ENCODE results near the gene CAPN13. TPM values are rescaled to one million over a fixed set of nuclear protein-coding genes. Genes with fewer than 3 reads are reported as not detected.

Gene CAPN13
- total RNA-seq, 4 donors from 2014 or later, result not detected

DNA sequence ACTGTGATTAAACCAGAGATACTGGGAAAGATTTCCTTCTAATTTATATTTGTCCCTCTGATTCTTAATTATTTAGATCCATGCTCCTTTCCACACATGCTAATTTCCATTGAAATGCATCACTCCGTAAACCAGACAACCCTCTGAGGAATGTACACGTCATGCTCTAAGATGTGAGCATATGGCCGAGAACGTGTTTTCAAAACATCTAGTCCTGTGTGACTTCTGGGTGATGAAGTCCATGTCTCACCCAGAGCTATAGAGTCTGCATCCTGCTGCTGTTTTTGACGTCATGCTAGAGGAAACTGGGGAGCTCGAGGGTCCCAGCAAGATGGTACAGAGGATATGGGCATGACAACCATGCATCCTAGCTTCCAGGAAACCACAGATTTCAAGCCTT is 53.6 kb downstream of the CAPN13 start:
- TF ChIP-seq, protein P1, sequence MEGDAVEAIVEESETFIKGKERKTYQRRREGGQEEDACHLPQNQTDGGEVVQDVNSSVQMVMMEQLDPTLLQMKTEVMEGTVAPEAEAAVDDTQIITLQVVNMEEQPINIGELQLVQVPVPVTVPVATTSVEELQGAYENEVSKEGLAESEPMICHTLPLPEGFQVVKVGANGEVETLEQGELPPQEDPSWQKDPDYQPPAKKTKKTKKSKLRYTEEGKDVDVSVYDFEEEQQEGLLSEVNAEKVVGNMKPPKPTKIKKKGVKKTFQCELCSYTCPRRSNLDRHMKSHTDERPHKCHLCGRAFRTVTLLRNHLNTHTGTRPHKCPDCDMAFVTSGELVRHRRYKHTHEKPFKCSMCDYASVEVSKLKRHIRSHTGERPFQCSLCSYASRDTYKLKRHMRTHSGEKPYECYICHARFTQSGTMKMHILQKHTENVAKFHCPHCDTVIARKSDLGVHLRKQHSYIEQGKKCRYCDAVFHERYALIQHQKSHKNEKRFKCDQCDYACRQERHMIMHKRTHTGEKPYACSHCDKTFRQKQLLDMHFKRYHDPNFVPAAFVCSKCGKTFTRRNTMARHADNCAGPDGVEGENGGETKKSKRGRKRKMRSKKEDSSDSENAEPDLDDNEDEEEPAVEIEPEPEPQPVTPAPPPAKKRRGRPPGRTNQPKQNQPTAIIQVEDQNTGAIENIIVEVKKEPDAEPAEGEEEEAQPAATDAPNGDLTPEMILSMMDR (IDR thresholded peaks at IDR 0.05; ENCODE audit: low read depth), result no peak

DNA sequence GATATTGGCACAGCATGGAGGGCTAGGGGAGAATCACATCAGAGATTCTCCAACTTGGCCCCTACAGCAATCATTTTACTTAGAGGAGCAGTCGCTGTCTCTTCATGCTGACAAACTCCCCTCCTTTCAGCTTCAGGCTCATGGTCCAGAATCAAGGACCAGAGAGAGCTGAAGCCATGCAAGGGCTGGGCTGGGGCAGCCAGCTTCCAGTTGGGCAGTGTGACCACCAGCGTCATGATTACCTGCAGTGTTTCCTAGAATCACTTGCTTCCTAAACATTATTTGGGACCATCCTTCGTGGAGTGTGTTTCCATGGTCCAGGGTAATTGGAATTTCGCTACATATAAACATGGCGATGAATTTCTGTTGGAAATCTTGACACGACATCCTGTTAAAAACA is 54.4 kb downstream of the CAPN13 start:
- TF ChIP-seq, protein P1 (IDR thresholded peaks at IDR 0.05; ENCODE audit: low read depth), result no peak

DNA sequence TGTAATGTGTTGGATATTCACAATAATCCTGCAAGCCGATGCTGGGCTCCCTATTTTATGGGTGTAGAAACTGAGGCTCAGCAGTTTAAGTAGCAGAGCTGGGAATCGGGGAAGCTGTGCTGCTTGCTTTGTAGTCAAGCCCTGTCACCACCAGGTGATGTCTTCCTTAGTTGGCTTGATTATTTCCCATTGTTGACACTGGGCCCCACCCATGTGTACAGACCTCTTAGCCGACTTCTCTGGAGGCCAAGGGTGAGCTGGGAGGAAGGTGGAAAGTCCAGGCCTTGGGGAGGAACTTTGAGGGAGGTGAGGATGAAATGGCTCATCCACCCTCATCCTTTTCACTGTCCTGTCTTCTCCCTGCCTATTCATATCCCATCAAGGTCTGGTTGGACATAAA is 60.0 kb downstream of the CAPN13 start:
- TF ChIP-seq, protein P1 (IDR thresholded peaks at IDR 0.05; ENCODE audit: low read depth), result no peak

DNA sequence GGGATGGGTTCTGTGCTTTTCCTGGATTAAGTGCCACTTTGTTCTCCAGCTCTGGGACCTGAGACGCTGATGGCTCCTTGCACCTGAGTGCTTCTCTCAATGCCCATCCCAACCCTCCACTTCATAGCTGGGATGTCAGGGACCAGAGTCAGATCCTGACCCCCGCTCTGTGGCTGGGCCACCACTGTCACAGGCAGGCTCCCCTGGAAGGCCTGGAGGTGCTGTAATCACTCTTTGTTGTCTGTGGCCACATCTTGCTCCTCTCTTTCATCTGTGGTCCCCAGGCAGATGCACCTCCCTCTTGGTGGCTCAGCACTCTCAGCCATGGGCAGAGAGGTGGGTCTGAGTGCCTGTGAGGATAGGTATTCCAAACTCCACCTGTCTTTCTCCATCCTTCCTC is 62.4 kb downstream of the CAPN13 start:
- TF ChIP-seq, protein P1 (IDR thresholded peaks at IDR 0.05; ENCODE audit: low read depth), result no peak

DNA sequence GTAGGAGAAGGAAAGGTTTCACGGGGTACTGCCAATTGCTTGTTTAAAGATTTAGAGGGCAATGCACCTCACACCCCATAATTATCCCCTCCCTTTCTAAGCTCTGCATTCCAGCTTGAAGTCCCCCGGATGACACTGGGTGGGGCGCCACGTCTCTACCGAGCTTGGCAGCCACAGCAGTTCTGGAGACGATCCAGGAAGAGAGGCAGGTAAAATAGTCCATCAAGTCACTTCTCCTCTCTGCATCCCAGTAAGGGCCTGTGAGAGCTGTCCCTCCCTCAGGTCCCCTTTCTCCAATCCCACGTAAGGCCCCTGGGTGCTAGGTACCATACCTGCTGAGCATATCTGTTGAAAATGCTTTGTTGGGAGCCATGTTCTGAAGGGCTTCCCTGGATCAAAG is 65.7 kb downstream of the CAPN13 start:
- TF ChIP-seq, protein P1 (IDR thresholded peaks at IDR 0.05; ENCODE audit: low read depth), result no peak

DNA sequence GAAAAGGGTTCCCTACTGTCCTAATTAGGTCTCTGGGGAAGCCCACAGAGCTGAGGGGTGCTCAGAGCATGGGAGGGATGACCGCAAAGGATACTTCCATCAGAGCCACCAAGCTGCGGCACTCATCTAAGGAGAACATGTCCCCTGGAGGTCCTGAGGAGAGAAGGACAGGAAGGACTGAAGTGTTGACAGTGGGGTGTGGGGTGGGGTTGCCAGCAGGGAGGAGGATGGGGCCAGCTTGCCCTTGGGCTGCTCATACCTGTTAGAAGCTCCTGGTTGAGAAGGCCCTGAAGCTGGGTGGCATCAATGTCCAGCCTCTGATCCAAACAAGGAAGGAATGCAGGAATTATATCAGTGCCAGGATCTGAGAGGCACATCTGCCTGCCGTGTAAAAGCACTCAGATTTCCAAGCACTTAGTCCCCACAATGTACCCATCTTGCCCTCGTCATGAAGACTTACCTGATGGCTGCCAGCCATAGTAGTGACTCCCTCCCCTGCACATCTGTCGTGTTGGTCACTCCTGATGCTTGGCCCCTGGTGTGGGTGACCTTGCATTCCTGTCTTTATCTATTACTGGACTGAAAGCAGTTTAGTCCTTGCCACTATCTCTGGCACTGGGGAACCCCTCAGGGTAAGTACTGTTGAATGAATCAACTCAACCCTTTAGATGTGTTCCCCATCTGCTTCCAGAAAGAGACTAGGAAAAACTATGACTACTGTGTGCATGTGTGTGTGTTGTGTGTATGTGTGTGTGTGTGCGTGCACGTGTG is 68.9 kb downstream of the CAPN13 start:
- TF ChIP-seq, protein P1 (IDR thresholded peaks at IDR 0.05; ENCODE audit: low read depth), result no peak

GRCh38 chr2:30737326-30737610 is 70.0 kb downstream of the CAPN13 start:
- TF ChIP-seq, protein P1 (IDR thresholded peaks at IDR 0.05; ENCODE audit: low read depth), result no peak

All from subcutaneous adipose tissue (tissue), 4 donors.